HEK293T (cell line): ENCODE data around the gene MEDAG.

Source experiments
- CTCF ChIA-PET: fragments of 350-600 bp; formaldehyde crosslinking; extraction: SDS; loops from one replicate; lab custom pipeline; 2021; ENCODE audit warnings: antibody characterized with exemption, inconsistent platforms; lab: Yijun Ruan, JAX
- POLR2A ChIA-PET: fragments of 350-600 bp; formaldehyde crosslinking; extraction: SDS; loops from one replicate; lab custom pipeline; 2020; ENCODE audit warnings: antibody characterized with exemption, inconsistent platforms; lab: Yijun Ruan, JAX
- DNase-seq: peaks from one replicate; pipeline ENCODE4 v3.0.0; 2012; ENCODE audit warnings: mixed read lengths; ENCODE audit errors: extremely low spot score
- ARNT ChIP-seq: fragments of 450-650 bp; IDR thresholded peaks from 2 replicates; pipeline ENCODE4 v1.6.1; 2017; ENCODE audit warnings: mild to moderate bottlenecking
- BHLHE40 ChIP-seq: fragments of 450-650 bp; IDR thresholded peaks from 2 replicates; pipeline ENCODE4 v1.6.1; 2016; ENCODE audit warnings: mild to moderate bottlenecking, moderate library complexity, borderline replicate concordance
- CTBP1 ChIP-seq: fragments of 450-650 bp; IDR thresholded peaks from 2 replicates; pipeline ENCODE4 v1.6.1; 2016; ENCODE audit warnings: borderline replicate concordance
- ELF4 ChIP-seq: fragments of 450-650 bp; IDR thresholded peaks from 2 replicates; pipeline ENCODE4 v1.6.1; 2017; ENCODE audit warnings: antibody characterized with exemption
- FOXA1 ChIP-seq: fragments of 450-650 bp; IDR thresholded peaks from 2 replicates; pipeline ENCODE4 v1.6.1; 2016; ENCODE audit warnings: mild to moderate bottlenecking
- FOXK2 ChIP-seq: fragments of 450-650 bp; IDR thresholded peaks from 2 replicates; pipeline ENCODE4 v1.6.1; 2016; ENCODE audit warnings: mild to moderate bottlenecking
- FOXM1 ChIP-seq: fragments of 450-650 bp; IDR thresholded peaks from 2 replicates; pipeline ENCODE4 v1.6.1; 2017; ENCODE audit warnings: mild to moderate bottlenecking, borderline replicate concordance
- HDGF ChIP-seq: fragments of 450-650 bp; IDR thresholded peaks from 2 replicates; pipeline ENCODE4 v1.6.1; 2017; ENCODE audit warnings: antibody characterized with exemption, borderline replicate concordance
- L3MBTL2 ChIP-seq: fragments of 450-650 bp; conservative IDR thresholded peaks from 2 replicates; pipeline ENCODE4 v1.6.1; 2016; ENCODE audit warnings: mild to moderate bottlenecking
- LEF1 ChIP-seq: fragments of 450-650 bp; IDR thresholded peaks from 2 replicates; pipeline ENCODE4 v1.6.1; 2017; ENCODE audit warnings: mild to moderate bottlenecking, borderline replicate concordance
- NFRKB ChIP-seq: fragments of 450-650 bp; IDR thresholded peaks from 2 replicates; pipeline ENCODE4 v1.6.1; 2016; ENCODE audit warnings: mild to moderate bottlenecking, moderate library complexity
- PKNOX1 ChIP-seq: fragments of 450-650 bp; IDR thresholded peaks from 2 replicates; pipeline ENCODE4 v1.6.1; 2016
- SP1 ChIP-seq: fragments of 450-650 bp; IDR thresholded peaks from 2 replicates; pipeline ENCODE4 v1.6.1; 2017
- SUZ12 ChIP-seq: fragments of 450-650 bp; IDR thresholded peaks from 2 replicates; pipeline ENCODE4 v1.6.1; 2016; ENCODE audit warnings: mild to moderate bottlenecking
- TARDBP ChIP-seq: fragments of 450-650 bp; IDR thresholded peaks from 2 replicates; pipeline ENCODE4 v1.6.1; 2016
- ZNF384 ChIP-seq: fragments of 450-650 bp; IDR thresholded peaks from 2 replicates; pipeline ENCODE4 v1.6.1; 2016

Gene MEDAG

GRCh38 chr13:30865123-30866049, 40.7 kb upstream of the MEDAG start:
- DNase-seq = peak; percentile 78
- POLR2A ChIA-PET = no interaction called here
- CTCF ChIA-PET = interaction anchor here (0.6 to 2.4 kb wide), 12 partner anchors 9 to 734 kb away, joined by 3 to 8 read pairs (median 4); no protein-coding TSS in a partner anchor
- TF ChIP-seq FOXM1 = no peak
- TF ChIP-seq L3MBTL2 = peak; percentile 30; the same call in 1 of the 2 replicates

DNA sequence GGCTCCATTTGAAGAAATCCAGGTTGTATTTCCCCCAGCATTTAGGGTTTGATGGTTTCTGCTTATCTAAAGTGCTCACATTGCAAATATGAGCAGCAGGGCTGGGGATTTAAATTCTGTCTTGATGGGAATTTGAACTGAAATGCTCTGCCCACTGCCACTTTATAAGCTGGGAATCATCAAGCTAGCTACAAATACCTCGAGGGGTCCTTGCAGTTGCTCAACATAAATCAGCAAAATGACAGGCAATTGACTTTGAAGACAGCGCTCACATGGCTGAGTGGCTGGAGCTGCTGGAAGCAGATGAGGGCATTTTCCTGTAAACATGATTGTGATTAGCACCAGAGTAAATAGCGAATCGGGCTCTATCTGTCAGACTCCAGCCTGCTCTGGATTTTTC, 39.4 kb upstream of the MEDAG start:
- DNase-seq = no peak
- POLR2A ChIA-PET = no interaction called here
- TF ChIP-seq PKNOX1 (peak; percentile 94), SUZ12 (no peak)
- CTCF ChIA-PET = interaction anchor here (1.6 to 2.4 kb wide), 2 partner anchors 26 to 178 kb away, joined by 4 to 7 read pairs; no protein-coding TSS in a partner anchor

DNA sequence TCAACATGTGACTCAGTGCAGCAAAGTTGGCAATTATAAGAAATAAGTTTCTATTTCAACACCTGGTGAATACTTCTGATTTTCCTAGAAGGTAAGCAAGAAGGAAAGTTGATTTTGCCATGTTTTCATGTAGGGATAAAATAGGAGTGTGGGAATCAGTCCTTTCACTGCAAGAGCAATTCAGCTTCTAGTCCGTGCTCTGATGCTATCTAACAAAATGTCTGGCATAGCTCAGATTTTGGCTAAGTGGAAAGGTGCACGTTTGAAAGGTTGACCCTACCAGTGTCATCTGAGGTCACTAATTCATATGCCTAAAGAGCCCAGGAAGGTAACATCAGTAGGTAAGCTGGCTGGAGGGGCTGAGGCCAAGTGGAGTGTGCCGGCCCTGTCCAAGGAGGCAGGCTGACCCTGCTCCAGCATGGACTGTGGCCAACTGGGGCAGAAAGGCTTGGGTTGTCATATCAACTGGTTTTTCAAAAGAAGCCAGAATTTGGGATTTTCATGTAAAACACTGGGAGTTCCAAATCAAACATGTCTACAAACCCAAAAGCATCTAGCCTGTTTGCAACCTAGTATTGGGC, 38.9 kb upstream of the MEDAG start:
- no peak for DNase-seq
- ChIA-PET POLR2A (no interaction called here), CTCF (interaction anchor here (1.3 to 2.4 kb wide), 3 partner anchors 25 to 177 kb away, joined by 3 to 7 read pairs (median 4); no protein-coding TSS in a partner anchor)
- TF ChIP-seq SUZ12 (no peak), NFRKB (no peak), FOXA1 (no peak), FOXK2 (no peak), HDGF (no peak), ZNF384 (no peak), LEF1 (no peak), SP1 (no peak), TARDBP (no peak), FOXM1 (no peak), BHLHE40 (no peak), PKNOX1 (no peak), L3MBTL2 (no peak), CTBP1 (no peak), ARNT (no peak)

DNA sequence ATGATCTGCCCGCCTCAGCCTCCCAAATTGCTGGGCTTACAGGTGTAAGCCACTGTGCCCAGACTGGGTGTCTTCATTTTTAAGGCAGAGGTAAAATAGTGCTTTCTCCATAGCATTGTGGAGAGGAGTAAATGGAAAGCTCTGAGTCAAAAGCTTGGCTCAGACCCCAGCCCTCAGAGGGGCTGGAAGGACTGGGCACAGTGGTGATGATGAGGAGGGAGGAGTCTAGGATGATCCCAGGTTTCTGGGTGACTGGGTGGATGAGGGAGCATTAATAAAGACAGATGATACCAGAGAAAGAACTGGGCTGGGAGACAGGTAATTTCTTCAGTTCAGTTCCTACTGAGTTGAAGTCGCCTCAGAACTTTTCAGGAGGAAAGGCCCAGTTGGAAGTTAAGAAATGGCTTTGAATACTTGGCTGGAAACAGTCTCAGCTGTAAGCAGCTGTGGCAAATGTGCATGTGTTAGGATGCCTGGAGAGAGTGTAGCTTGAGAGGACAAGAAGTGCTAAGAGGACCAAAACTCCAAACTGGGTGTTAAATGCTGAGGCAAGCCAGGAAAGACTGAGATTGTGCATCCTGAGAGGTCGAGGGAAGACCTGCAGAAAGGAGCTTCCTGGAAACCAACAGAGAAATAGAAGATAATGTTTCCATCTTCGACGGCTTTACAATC, 37.1 kb upstream of the MEDAG start:
- TF ChIP-seq ARNT (no peak), SUZ12 (no peak)
- no peak for DNase-seq
- CTCF ChIA-PET = no interaction called here
- POLR2A ChIA-PET = no interaction called here

DNA sequence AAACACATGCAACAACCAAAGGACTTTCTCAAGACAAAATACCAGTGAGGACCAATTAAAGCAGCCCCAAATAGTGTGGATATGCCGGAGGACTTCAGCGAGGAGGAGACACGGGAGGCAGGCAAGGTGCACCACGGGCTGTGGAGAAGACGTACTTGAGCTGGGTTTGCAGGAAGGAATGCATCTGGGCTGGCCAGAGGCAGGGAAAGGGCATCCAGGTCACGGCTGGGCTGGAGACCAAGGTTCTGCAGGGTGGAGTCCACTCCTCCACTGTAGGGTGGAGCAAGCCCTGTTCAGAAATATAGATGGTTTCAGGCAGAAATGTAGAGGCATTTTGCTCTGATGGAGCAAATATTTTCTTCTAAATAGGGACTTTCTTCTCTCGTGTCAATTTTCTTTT, 36.6 kb upstream of the MEDAG start:
- TF ChIP-seq FOXA1 (no peak), TARDBP (no peak), ELF4 (no peak), FOXM1 (no peak), LEF1 (no peak), SUZ12 (no peak), ZNF384 (no peak), BHLHE40 (no peak)
- ChIA-PET CTCF (no interaction called here), POLR2A (interaction anchor here (1.3 to 1.4 kb wide), 3 partner anchors 12 to 14 kb away, joined by 3 to 7 read pairs (median 5); no protein-coding TSS in a partner anchor)
- no peak for DNase-seq

- TF ChIP-seq SP1 (peak; percentile 56; the same call in 1 of the 2 replicates), LEF1 (no peak), FOXA1 (no peak), ZNF384 (no peak), PKNOX1 (no peak), ELF4 (no peak)
- POLR2A ChIA-PET = interaction anchor here (0.7 to 1.4 kb wide), 5 partner anchors 11 to 533 kb away, joined by 3 to 7 read pairs (median 3); no protein-coding TSS in a partner anchor
- peak; percentile 92 for DNase-seq
- CTCF ChIA-PET = no interaction called here
Observed at GRCh38 chr13:30870049-30870884, 35.8 kb upstream of the MEDAG start.
